ENCODE results near the gene QRFP.

The QRFP gene

DNA sequence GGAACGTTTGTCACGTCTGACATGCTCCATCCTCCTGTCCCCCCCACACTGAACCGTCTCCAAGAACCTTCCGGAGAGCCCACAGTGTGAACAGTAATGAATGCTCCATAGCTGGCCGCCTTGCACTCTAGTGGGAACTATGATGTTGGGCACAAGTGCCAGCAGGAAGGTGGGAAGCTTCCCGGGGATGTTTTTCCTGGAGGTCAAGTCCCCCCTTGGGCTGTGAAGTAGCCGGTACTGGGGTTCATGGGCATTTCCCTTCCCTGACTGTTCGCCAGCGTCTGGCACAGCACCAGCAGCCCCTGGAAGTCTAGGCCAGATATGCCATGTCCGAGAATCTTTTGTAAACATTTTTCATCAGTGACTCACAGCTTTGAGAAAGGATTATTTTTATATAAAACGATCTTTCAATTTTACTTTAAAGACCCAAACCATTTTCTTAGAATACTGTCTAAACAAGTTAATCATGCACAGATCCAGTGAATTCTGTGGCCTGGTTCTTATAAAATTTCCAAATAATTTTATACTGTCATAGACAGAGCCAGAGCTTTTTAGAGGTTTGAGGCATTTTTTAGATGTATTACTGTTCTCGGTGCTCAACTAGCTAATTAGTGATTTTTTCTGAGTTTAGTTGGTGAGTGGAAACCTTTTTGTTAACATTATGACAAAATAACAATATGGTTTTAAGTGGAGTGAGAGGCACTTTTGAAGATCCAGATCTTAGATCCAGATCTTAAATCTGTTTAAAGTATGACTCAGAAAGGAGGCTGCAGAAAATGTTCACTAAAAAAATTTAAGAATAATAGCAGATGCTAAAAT is 49.9 kb downstream of the QRFP start:
- TF ChIP-seq, protein P1, sequence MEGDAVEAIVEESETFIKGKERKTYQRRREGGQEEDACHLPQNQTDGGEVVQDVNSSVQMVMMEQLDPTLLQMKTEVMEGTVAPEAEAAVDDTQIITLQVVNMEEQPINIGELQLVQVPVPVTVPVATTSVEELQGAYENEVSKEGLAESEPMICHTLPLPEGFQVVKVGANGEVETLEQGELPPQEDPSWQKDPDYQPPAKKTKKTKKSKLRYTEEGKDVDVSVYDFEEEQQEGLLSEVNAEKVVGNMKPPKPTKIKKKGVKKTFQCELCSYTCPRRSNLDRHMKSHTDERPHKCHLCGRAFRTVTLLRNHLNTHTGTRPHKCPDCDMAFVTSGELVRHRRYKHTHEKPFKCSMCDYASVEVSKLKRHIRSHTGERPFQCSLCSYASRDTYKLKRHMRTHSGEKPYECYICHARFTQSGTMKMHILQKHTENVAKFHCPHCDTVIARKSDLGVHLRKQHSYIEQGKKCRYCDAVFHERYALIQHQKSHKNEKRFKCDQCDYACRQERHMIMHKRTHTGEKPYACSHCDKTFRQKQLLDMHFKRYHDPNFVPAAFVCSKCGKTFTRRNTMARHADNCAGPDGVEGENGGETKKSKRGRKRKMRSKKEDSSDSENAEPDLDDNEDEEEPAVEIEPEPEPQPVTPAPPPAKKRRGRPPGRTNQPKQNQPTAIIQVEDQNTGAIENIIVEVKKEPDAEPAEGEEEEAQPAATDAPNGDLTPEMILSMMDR (IDR thresholded peaks at IDR 0.05): no peak
- Histone ChIP-seq H3K4me1 (peaks cover 0 to 98% (median 74%) of the 10 kb centered on the region in 4 donors), H3K36me3 (no peaks in the 10 kb centered on the region), H3K27ac (peak overlapping the region; percentile 89 to 91), H3K9me3 (no peaks in the 10 kb centered on the region), H3K27me3 (no peaks in the 10 kb centered on the region), H3K4me3 (peak overlapping the region; percentile 32 to 48)
- intact Hi-C loops (cut with DNase I; ENCODE audit: low total_unique reads): no loop called here
- peak; percentile 46 to 78 for DNase-seq

DNA sequence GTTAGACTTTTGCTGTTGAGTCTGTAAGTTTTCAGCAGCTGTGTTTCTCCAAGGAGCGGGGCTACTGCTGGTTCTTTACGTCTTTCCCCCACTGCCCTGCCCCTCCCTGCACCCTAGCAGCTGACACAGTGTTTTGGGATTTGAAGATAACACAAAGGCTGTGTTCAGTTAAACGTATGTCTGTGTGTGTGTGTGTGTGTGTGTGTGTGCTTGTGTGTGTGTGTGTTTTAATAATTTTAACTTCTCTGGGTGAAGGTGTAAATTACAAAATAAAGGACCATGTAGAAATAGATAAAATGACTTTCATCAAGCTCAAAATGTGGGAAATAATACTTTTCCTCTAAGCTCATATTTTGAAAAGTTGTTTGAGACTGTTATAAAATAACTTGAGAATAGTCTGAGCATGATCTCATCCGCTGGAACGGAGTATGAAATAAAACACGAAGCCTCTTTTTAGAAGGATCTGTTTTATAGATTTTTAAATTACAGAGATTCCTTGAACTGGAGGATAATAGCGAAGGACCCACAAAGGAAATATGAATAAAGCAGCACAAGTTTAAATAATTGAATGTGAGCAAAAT is 50.6 kb downstream of the QRFP start:
- peaks cover 0 to 98% (median 77%) of the 10 kb centered on the region in 4 donors for H3K4me1 ChIP-seq
- no peaks in the 10 kb centered on the region for H3K36me3 ChIP-seq
- H3K4me3 ChIP-seq: peak overlapping the region; percentile 32 to 48
- TF ChIP-seq, protein P1 (IDR thresholded peaks at IDR 0.05): no peak
- no peaks in the 10 kb centered on the region for H3K27me3 ChIP-seq
- H3K27ac ChIP-seq: peak overlapping the region; percentile 89 to 91
- intact Hi-C loops (cut with DNase I; ENCODE audit: low total_unique reads): no loop called here
- no peak for DNase-seq
- no peaks in the 10 kb centered on the region for H3K9me3 ChIP-seq

DNA sequence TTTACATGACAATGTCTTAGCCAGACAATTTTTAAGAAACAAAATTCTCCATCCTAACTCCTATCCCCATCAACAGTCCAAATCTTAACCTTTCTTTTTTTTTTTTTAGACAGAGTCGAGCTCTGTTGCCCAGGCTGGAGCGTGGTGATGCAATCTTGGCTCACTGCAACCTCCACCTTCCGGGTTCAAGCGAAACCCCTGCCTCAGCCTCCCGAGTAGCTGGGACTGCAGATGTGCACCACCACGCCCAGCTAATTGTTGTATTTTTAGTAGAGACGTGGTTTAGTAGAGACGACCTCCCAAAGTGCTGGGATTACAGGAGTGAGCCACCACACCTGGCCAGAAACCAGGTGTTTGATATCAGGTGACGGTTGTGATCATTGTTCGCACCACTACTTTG is 51.4 kb downstream of the QRFP start:
- no peaks in the 10 kb centered on the region for H3K36me3 ChIP-seq
- H3K9me3 ChIP-seq: no peaks in the 10 kb centered on the region
- peak overlapping the region; percentile 32 to 48 for H3K4me3 ChIP-seq
- peak overlapping the region; percentile 89 to 91 for H3K27ac ChIP-seq
- intact Hi-C loops (cut with DNase I; ENCODE audit: low total_unique reads): no loop called here
- H3K4me1 ChIP-seq: peaks cover 0 to 98% (median 79%) of the 10 kb centered on the region in 4 donors
- no peaks in the 10 kb centered on the region for H3K27me3 ChIP-seq
- TF ChIP-seq, protein P1 (IDR thresholded peaks at IDR 0.05): no peak
- DNase-seq: no peak

DNA sequence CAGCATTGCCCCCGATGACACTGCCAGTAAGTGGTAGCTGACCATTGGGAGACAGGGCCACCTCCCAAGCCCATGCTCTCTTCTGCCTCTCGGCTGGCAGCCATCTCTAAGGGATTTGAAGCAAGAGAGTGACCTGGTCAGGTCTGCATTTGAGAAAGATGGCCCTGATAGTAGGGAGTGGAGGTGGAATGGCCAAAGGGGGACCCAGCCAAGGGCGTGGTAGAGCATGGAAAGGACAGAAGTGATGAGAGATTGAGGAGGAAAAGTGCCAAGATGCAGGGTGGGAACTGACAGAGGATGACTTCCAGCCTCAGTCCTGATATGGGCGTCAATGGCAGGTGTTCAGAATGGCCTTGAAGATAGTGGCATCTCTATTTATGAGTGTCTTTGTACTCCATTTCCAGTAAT is 52.6 kb downstream of the QRFP start:
- peak overlapping the region; percentile 89 to 91 for H3K27ac ChIP-seq
- TF ChIP-seq, protein P1 (IDR thresholded peaks at IDR 0.05): no peak
- H3K27me3 ChIP-seq: no peaks in the 10 kb centered on the region
- H3K36me3 ChIP-seq: no peaks in the 10 kb centered on the region
- peaks cover 0 to 98% (median 83%) of the 10 kb centered on the region in 4 donors for H3K4me1 ChIP-seq
- intact Hi-C loops (cut with DNase I; ENCODE audit: low total_unique reads): no loop called here
- H3K4me3 ChIP-seq: no peak overlapping the region
- H3K9me3 ChIP-seq: no peaks in the 10 kb centered on the region
- DNase-seq: peak in 1 of 2 donors; percentile 46

DNA sequence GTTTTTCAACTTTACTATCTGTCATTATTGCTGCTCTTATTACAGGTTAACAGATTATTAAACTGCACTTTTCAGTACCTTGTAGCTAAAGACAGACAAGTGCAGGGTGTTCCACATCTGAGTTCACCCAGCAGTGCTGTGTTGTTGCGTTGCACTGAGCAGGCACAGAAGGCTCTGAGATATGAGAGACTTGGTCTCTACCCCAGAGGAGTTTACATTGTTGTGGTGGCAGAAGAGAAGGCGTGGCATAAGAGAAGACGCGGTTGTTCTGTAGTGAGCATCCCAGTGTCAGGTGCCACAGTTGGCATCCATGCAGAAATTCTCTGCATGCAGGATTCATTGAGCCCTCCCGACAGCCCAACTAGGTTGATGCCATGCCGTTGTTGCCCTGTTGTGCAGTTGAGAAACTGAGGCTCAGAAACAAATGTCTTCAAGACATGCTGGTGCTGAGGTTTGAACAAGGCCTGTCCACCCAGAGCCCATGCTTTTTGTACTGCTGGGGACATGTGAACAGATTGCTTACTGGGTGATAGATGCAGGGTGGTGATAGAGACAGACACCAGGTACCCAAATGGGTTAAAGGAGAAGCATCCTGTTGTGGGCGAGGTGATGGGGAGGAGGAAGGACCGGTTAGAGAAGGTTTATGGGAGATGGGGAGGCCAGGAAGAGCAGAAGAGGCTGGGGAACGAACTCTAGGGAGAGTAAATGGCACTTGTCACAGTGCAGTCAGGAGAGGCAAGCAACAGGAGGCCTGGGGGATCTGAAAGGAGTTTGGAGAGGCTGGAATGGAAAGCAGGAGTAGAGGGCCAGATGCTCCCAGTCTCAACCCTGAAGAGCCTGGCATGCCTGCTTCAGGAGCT is 53.3 kb downstream of the QRFP start:
- Histone ChIP-seq H3K4me3 (no peak overlapping the region), H3K27me3 (no peaks in the 10 kb centered on the region), H3K9me3 (no peaks in the 10 kb centered on the region), H3K4me1 (peaks cover 0 to 98% (median 82%) of the 10 kb centered on the region in 4 donors), H3K36me3 (no peaks in the 10 kb centered on the region), H3K27ac (peak overlapping the region; percentile 89 to 91)
- no peak for DNase-seq
- intact Hi-C loops (cut with DNase I; ENCODE audit: low total_unique reads): no loop called here
- TF ChIP-seq, protein P1 (IDR thresholded peaks at IDR 0.05): no peak
